ENCODE measurements around the gene CFAP43.

CFAP43 gene

DNA sequence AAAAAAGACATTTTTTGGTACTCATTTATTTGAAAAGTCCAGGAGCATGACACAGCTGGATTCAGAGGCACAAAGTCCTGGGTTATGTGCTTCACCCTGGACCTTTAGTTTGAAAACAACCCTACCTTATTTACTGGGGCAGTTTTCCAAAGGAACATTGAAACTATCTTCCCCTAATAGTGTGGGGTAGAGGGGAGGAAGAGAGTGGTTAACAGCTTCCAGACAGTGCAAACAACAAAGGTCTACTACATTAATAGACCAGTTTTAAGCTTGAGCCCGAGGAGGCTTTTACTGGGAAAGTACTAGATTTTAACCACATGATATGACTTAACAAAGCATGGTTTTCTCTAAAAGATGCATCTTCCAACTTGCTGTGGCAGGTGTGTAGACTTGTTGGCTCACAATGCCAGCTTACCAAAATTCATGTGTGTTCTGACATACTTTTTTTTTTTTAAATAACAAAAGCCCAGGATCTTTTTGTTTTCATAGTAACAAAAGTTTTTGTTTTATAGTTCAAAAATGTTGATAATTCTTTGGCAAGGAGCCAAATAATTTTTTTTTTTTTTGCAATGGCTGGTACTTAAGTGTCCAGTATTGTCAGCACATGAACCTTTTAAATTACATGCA, 24.3 kb upstream of the CFAP43 start:
- TF ChIP-seq, protein P1, sequence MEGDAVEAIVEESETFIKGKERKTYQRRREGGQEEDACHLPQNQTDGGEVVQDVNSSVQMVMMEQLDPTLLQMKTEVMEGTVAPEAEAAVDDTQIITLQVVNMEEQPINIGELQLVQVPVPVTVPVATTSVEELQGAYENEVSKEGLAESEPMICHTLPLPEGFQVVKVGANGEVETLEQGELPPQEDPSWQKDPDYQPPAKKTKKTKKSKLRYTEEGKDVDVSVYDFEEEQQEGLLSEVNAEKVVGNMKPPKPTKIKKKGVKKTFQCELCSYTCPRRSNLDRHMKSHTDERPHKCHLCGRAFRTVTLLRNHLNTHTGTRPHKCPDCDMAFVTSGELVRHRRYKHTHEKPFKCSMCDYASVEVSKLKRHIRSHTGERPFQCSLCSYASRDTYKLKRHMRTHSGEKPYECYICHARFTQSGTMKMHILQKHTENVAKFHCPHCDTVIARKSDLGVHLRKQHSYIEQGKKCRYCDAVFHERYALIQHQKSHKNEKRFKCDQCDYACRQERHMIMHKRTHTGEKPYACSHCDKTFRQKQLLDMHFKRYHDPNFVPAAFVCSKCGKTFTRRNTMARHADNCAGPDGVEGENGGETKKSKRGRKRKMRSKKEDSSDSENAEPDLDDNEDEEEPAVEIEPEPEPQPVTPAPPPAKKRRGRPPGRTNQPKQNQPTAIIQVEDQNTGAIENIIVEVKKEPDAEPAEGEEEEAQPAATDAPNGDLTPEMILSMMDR (conservative IDR thresholded peaks at IDR 0.05; ENCODE audit: low read depth, low read length): no peak
- DNase-seq (ENCODE audit: low read depth): peak; percentile 34
- H3K4me3 ChIP-seq (ENCODE audit: low read depth, low read length): peak overlapping the region; percentile 81

DNA sequence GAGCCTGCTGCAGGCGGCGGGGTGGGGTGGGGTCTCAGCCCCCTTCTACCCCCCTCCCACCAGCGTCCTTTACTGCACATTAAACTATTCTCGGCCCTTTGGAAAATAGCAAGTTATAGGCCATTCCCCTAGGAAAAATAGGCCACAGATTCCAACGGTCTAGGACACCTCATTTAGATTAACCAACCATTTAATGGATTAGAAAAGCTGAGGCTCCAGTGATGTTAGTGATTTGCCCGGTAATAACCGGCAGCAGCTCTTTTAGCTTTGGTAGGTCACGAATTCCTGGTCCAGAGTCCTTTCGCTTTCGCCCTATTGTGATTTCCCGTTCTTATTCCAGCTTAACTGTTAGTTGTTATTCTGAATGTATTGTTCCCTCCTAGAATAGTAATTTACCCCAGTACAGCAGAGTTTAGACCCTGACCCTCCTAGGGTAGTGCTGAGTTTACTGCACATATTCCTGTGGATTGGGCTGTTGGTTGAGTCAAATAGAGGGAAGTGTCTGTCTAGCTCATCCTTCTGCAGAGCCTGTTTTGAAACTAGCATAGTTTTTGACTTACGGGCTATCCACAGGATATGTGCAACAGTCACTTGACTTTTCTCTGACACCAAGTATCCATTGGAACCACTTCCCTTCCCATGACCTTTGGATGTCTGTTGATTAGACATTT, 23.3 kb upstream of the CFAP43 start:
- TF ChIP-seq, protein P1 (conservative IDR thresholded peaks at IDR 0.05; ENCODE audit: low read depth, low read length): no peak
- peak; percentile 91 for DNase-seq (ENCODE audit: low read depth)
- peak overlapping the region; percentile 81 for H3K4me3 ChIP-seq (ENCODE audit: low read depth, low read length)

DNA sequence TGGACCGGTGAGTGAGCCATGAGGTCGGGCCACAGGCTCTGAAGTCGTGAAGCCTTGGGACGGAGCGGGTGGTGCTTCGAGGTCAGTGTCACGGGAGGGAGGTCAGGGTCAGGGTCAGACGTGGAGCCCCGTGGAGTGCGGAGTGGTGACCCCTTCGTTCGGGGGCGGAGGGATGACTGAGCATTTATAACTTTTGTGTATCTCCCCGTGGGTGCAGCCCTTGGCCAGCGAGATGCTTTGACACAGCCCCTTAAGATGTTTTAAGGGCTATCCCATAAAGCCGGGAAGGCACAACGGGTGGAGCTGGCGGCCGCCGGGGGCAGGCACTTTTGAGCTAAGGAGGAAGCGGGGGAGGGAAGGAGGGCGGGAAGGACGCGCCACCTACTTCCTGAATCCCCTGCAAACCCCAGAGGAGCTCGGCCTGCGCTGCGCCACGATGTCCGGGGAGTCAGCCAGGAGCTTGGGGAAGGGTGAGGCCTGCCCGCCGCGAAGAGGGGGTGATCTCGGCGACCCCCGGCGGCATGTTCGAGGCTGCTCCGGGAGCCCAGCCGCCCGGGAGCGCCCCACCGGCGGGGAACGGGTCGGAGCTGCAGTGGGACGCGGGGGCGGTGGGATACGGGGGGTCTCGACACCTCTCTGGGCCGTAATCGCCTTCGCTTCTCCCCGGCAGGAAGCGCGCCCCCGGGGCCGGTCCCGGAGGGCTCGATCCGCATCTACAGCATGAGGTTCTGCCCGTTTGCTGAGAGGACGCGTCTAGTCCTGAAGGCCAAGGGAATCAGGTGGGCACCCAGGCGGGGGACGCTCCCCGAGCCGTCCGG, 22.5 kb upstream of the CFAP43 start, which contains the start of gene GSTO1:
Gene GSTO1, plus strand, starts transcription at position 400 of the 818 bp plus-strand sequence. Its CDS starts 37 bp downstream, at position 437.
- peak within 1 kb of the TSS; percentile 81 for H3K4me3 ChIP-seq (ENCODE audit: low read depth, low read length)
- TF ChIP-seq, protein P1 (conservative IDR thresholded peaks at IDR 0.05; ENCODE audit: low read depth, low read length): no peak
- DNase-seq (ENCODE audit: low read depth): peak; percentile 67

DNA sequence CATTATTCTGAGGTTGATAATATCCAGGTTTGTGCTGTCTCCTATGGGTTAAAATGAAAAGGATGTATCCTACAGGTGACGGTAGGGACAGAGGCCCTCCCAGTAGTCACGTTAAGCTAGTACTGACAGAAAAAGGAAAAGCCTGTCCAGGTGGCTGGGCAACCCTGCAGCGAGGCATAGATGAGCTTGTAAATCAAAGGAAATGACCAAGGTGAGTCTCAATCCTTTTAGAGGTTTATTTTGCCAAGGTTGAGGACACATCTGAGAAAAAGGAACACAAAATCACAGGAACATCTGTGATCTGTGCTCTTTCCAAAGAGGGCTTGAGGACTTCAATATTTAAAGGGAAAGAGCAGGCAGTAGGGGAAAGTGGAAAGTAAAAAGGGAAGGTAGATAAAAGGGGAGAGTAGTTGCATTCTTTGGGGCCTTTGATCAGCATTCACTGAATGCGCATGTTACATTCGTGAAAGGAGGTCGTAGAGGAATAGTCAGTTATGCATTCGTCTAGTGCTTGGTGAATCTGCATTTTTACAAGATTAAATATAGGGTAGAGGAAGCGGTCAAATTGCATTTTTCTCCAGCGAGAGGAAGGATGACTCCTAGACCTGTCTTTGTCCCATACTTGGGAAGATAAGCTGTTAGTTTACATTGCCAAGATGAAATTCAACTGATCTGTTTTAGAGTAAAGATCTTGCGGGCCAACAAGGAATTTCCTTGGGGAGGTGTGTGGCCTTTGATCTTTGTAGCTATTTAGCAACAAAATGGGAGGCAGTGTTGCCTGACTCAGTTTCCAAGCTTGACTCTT, 21.6 kb upstream of the CFAP43 start:
- H3K4me3 ChIP-seq (ENCODE audit: low read depth, low read length): peak overlapping the region; percentile 81
- TF ChIP-seq, protein P1 (conservative IDR thresholded peaks at IDR 0.05; ENCODE audit: low read depth, low read length): no peak
- DNase-seq (ENCODE audit: low read depth): no peak

DNA sequence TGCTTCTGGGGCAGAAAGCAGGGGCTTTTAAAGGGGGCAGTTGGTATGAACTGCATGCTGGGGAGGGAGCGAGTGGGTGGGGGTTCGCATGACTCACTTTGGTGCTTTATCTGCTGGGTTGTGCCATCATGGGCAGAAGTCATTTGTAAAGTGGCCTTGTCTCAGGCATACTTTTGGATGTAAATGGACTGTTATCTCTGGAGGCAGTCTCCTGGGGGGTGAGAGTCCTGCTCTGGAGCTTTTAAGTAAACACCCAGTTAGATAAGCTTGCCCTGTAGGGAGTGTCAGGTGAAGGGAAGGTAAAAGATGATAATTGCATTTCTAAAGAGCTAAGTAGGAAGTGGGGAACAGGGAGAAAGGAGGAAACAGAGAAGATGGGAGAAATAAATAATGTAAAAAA, 20.9 kb upstream of the CFAP43 start:
- H3K4me3 ChIP-seq (ENCODE audit: low read depth, low read length): no peak overlapping the region
- DNase-seq (ENCODE audit: low read depth): no peak
- TF ChIP-seq, protein P1 (conservative IDR thresholded peaks at IDR 0.05; ENCODE audit: low read depth, low read length): no peak

DNA sequence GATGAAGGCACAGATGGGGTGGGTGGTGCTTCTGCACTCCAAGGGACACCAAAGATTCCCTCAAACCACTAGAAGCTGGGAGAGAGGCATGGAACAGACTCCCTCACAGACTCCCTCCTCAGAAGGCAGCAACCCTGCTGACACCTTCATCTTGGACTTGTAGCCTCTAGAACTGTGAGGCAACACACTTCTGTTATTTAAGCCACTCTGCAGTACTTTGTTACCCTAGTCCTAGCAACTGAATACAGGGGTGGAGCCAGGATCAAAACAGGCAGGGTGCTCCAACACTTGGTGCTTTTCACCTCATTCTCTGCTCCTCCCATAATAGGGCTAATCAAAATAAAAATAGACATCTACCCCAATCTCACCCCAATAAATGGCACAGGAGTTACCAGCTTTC, 20.2 kb upstream of the CFAP43 start:
- DNase-seq (ENCODE audit: low read depth): no peak
- TF ChIP-seq, protein P1 (conservative IDR thresholded peaks at IDR 0.05; ENCODE audit: low read depth, low read length): no peak
- H3K4me3 ChIP-seq (ENCODE audit: low read depth, low read length): no peak overlapping the region
